GM20000 (cell line): ENCODE results near the gene TVP23C.

ENCODE experiments used
- DNase-seq: peaks from one replicate; pipeline ENCODE4 v3.0.0; 2012; ENCODE audit warnings: low spot score
- TF ChIP-seq, protein P1 (sequence below): IDR thresholded peaks from 2 replicates; pipeline ENCODE4 v1.5.1; 2012; ENCODE audit warnings: mild to moderate bottlenecking, control low read depth; ENCODE audit errors: extremely low read depth, missing control alignments

The TVP23C gene

GRCh38 chr17:15481481-15481880 is 81.8 kb downstream of the TVP23C start:
- no peak for DNase-seq
- TF ChIP-seq, protein P1, sequence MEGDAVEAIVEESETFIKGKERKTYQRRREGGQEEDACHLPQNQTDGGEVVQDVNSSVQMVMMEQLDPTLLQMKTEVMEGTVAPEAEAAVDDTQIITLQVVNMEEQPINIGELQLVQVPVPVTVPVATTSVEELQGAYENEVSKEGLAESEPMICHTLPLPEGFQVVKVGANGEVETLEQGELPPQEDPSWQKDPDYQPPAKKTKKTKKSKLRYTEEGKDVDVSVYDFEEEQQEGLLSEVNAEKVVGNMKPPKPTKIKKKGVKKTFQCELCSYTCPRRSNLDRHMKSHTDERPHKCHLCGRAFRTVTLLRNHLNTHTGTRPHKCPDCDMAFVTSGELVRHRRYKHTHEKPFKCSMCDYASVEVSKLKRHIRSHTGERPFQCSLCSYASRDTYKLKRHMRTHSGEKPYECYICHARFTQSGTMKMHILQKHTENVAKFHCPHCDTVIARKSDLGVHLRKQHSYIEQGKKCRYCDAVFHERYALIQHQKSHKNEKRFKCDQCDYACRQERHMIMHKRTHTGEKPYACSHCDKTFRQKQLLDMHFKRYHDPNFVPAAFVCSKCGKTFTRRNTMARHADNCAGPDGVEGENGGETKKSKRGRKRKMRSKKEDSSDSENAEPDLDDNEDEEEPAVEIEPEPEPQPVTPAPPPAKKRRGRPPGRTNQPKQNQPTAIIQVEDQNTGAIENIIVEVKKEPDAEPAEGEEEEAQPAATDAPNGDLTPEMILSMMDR, result no peak

- DNase-seq, result no peak
- TF ChIP-seq, protein P1, result no peak
Observed at GRCh38 chr17:15480204-15480603, 83.1 kb downstream of the TVP23C start.

DNA sequence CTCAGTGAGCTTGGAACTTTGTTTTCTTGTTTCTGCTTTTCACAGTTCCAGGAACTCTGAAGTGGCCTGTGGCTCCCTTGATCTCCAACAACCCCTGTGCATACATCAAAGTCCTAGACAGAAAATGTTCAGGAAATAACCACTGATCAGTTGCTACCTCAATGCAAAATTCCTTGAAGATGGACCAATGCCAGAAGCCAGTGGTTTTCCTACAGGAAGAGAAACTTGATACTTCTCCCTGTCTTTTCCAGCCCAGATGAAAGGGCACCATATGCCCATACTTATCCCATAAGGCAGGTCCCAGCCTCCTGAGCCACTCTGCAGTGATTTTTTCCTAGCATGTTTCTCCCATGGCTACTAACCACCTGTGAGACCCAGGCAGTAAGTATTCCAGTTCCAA is 83.6 kb downstream of the TVP23C start:
- TF ChIP-seq, protein P1, result no peak
- no peak for DNase-seq

DNA sequence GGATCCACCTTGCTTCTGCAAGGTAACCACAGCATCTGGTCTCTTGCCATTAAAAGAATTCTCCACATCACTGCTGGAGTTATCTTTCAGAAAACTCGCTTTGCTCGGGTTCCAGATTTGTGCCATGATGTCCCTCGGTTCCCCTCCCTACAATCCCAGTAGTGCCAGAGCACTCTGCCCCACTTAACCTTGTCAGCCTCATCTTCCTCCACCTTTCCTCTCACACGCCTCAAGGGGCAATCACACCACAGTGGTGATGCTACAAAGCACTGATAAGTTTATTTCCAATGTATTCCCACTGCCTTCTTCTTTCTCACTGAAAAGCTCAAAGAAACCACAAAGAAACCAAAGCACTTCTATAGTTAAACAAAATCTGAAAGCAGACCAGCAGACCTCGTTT is 84.4 kb downstream of the TVP23C start:
- DNase-seq, result no peak
- TF ChIP-seq, protein P1, result no peak

DNA sequence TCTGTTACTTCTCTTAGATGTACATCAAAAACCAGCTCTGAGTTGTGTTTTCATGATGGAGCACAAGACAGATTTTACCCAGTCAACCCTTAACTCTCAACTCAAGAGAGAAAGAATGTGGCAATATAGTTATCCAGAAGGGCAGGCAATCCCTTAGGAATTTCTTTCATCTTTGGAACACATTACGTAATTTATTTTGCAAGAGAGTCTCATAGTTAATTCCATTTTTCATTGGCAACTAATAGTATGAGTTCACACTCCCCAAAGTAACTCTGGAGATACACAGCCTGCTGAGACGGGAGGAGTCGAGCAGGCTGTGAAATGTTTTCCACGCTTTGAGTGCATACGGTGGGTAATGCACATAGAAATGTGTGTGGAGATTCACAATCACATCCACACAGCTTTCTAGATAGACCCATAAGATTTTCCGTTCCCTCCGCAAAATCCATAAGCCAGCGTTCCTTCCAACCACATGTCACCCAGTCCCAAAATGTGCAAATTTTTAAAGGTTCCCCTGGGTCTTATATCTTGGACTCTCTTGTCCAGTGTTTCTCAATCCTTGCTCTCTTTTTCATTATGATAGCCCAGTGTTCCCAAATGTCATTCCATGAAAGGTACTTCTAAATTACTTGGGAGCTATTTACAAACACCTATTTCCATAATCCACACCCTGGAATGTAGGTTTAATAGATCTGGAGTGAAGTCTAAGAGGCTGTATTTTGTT is 87.5 kb downstream of the TVP23C start:
- TF ChIP-seq, protein P1, result no peak
- DNase-seq, result no peak

DNA sequence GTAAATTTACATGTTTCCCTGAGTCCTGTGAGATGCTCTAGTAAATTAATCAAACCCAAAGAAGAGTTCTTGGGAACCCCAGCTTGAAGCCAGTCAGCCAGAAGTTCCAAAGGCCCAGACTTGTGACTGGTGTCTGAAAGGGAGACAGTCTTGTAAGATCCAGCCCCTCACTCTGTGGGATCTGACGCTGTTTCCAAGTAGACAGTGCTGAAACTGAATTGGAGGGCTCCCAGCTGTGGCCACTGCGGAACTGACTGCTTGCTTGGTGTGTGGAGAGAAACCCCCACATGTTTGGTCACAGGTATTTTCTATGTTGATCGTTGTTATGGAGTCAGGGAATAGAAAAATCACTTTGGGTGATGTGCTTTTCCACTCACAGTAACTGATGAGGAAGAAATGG is 90.4 kb downstream of the TVP23C start:
- no peak for DNase-seq
- TF ChIP-seq, protein P1, result no peak

- TF ChIP-seq, protein P1, result no peak
- DNase-seq, result no peak
Observed at GRCh38 chr17:15470536-15470935, 92.7 kb downstream of the TVP23C start.
